ENCODE measurements around the gene VAMP5. TPM values are rescaled to one million over a fixed set of nuclear protein-coding genes. Genes with fewer than 3 reads are reported as not detected.

VAMP5 gene
- total and polyA plus RNA-seq, 2 donors (not counting 3 experiments of a cell fraction or from before 2014, with no cell fraction given), result 186 to 624 TPM

DNA sequence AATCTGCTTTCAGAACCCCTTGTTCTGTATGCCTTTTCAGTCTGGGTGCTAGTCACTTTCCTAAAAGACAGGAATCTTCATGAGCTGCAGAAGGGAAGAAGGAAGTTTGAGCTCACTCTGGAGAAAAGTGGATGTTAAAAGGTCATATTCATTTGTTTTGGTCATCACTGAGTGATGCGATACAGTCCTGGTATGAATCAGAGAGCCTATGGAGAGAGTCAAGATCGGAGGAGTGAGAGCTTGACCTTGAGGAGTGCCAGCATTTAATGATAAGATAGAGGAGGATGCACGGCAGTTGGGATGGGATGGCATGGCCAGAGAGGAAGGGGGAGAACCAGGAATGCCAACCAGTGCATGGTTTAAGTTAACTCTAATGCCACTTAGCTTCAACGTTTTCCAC lies 51.4 kb downstream of the VAMP5 start:
- Histone ChIP-seq H3K27me3 (ENCODE audit: control insufficient read depth in 2 of 2, insufficient read depth in 2 of 2, low read length in 2 of 2) (no peaks in the 10 kb centered on the region), H3K9ac (replicated peaks; ENCODE audit: extremely low read depth, insufficient read depth, low read length) (no peak overlapping the region), H3K36me3 (ENCODE audit: control insufficient read depth in 2 of 2, extremely low read depth in 1 of 2, insufficient read depth in 2 of 2, low read length in 2 of 2) (peaks cover 33 to 51% of the 10 kb centered on the region in 2 experiments), H3K4me3 (replicated peaks in 1 of 3; ENCODE audit: insufficient read depth in 1 of 3, low read depth in 1 of 3, low read length in 3 of 3) (no peak overlapping the region), H3K79me2 (ENCODE audit: control insufficient read depth, insufficient read depth, low read length) (peaks cover 13% of the 10 kb centered on the region), H3K9me1 (replicated peaks; ENCODE audit: control insufficient read depth, extremely low read depth, insufficient read depth, low read length) (no peaks in the 10 kb centered on the region), H3K9me3 (replicated peaks; ENCODE audit: control insufficient read depth, insufficient read depth, low read length) (no peaks in the 10 kb centered on the region), H3K4me1 (ENCODE audit: control insufficient read depth, extremely low read depth, insufficient read depth, low read length) (no peaks in the 10 kb centered on the region), H3K4me2 (ENCODE audit: insufficient read depth, low read length) (no peak overlapping the region), H3K27ac (ENCODE audit: insufficient read depth, low read depth, low read length) (no peak overlapping the region), H2AFZ (ENCODE audit: low read depth, low read length) (no peak overlapping the region), H4K20me1 (replicated peaks; ENCODE audit: control insufficient read depth, extremely low read depth, insufficient read depth, low read length) (peaks cover 3% of the 10 kb centered on the region)
- dilution Hi-C loops (cut with MboI; ENCODE audit: extremely low pct_ligation_motif_present, low sequenced_read_pairs), result no loop called here
- ChIA-PET POLR2A (no interaction called here), CTCF (interaction anchor here (0.8 to 5.9 kb wide), 8 partner anchors 10 to 180 kb away, joined by 3 to 137 read pairs (median 38); partner anchors contain the start of gene TMEM150A)
- FAIRE-seq (no peak), DNase-seq (ENCODE audit: low read depth, low spot score) (no peak)
- intact Hi-C loops (cut with micrococcal nuclease), result no loop called here
- TF ChIP-seq POLR2A (IDR thresholded peaks at IDR 0.05; ENCODE audit: low read depth, low read length) (no peak), EZH2 (IDR thresholded peaks at IDR 0.05; ENCODE audit: borderline replicate concordance, low read depth, low read length, severe bottlenecking) (no peak), JUN (IDR thresholded peaks at IDR 0.05; ENCODE audit: borderline replicate concordance, insufficient read depth, insufficient read length, low read depth) (no peak), MYC (IDR thresholded peaks at IDR 0.05; ENCODE audit: low read depth, low read length) (no peak), POLR2AphosphoS5 (IDR thresholded peaks at IDR 0.05; ENCODE audit: insufficient read depth, low read depth, low read length) (no peak), GATA2 (IDR thresholded peaks at IDR 0.05; ENCODE audit: insufficient read depth, insufficient read length, low read depth, low read length) (no peak)
- TF ChIP-seq, protein P1, sequence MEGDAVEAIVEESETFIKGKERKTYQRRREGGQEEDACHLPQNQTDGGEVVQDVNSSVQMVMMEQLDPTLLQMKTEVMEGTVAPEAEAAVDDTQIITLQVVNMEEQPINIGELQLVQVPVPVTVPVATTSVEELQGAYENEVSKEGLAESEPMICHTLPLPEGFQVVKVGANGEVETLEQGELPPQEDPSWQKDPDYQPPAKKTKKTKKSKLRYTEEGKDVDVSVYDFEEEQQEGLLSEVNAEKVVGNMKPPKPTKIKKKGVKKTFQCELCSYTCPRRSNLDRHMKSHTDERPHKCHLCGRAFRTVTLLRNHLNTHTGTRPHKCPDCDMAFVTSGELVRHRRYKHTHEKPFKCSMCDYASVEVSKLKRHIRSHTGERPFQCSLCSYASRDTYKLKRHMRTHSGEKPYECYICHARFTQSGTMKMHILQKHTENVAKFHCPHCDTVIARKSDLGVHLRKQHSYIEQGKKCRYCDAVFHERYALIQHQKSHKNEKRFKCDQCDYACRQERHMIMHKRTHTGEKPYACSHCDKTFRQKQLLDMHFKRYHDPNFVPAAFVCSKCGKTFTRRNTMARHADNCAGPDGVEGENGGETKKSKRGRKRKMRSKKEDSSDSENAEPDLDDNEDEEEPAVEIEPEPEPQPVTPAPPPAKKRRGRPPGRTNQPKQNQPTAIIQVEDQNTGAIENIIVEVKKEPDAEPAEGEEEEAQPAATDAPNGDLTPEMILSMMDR (IDR thresholded peaks at IDR 0.05; ENCODE audit: extremely low read depth in 1 of 2, insufficient read depth in 1 of 2, low read depth in 1 of 2, low read length in 2 of 2), result no peak
- BruUV-seq (replicated peaks), result no TSS peak
